Upper lobe of left lung (tissue), 6 donors: ENCODE measurements around the gene GNG7. TPM values are rescaled to one million over a fixed set of nuclear protein-coding genes. Genes with fewer than 3 reads are reported as not detected.
A peak's percentile ranks its signal among the peaks of the same experiment; 100 is the strongest.
"Not testable (repeated sequence)": the region's sequence is repeated elsewhere in the genome, so short reads cannot be mapped to it uniquely, and the experiment has no call there.

Experiments
- ATAC-seq, 2 donors: fragments of 200-7000 bp; cut with Tn5 transposase; one replicate each; pipeline ENCODE4 v1.9.1; 2022; ENCODE audit warnings: mild to moderate bottlenecking in 2 of 2, moderate library complexity in 2 of 2; ENCODE audit not compliant: low FRiP score in 2 of 2
- DNase-seq, 2 donors: peaks; one replicate each; pipeline ENCODE4 v3.0.0-alpha.2; 2019 to 2020
- H3K27ac ChIP-seq, 4 donors: fragments of 200-600 bp; sonication (generic); one replicate each; pipeline ENCODE4 v1.5.1; 2016 to 2019
- H3K27me3 ChIP-seq, 4 donors: fragments of 200-600 bp; sonication (generic); one replicate each; pipeline ENCODE4 v1.5.1; 2017 to 2019
- H3K36me3 ChIP-seq, 4 donors: fragments of 200-600 bp; sonication (generic); one replicate each; pipeline ENCODE4 v1.5.1; 2016 to 2019
- H3K4me1 ChIP-seq, 4 donors: fragments of 200-600 bp; sonication (generic); one replicate each; pipeline ENCODE4 v1.5.1; 2018 to 2019
- H3K4me3 ChIP-seq, 4 donors: fragments of 200-600 bp; sonication (generic); one replicate each; pipeline ENCODE4 v1.5.1; 2017 to 2019; ENCODE audit warnings: mild to moderate bottlenecking in 2 of 4, moderate library complexity in 1 of 4
- H3K9me3 ChIP-seq, 4 donors: fragments of 200-600 bp; sonication (generic); one replicate each; pipeline ENCODE4 v1.5.1; 2018 to 2019
- CTCF ChIP-seq, 6 experiments: fragments of 450-650 bp in 4 of 6; fragments of 200-600 bp in 2 of 6; sonication (generic) in 2 of 6; IDR thresholded peaks; one replicate each; pipeline ENCODE4 v1.5.1; 2016 to 2019; ENCODE audit warnings: antibody characterized with exemption in 6 of 6
- EP300 ChIP-seq, 4 donors: sonication (generic); formaldehyde crosslinking; IDR thresholded peaks; one replicate each; pipeline ENCODE4 v1.5.1; 2017; ENCODE audit warnings: antibody characterized with exemption in 4 of 4, control low read depth in 2 of 4
- POLR2A ChIP-seq, 4 donors: fragments of 450-650 bp; IDR thresholded peaks; one replicate each; pipeline ENCODE4 v1.5.1; 2016 to 2017; ENCODE audit warnings: antibody characterized with exemption in 4 of 4, mild to moderate bottlenecking in 2 of 4
- POLR2AphosphoS5 ChIP-seq, 2 donors: sonication (generic); formaldehyde crosslinking; IDR thresholded peaks; one replicate each; pipeline ENCODE4 v1.5.1; 2017; ENCODE audit warnings: antibody characterized with exemption in 2 of 2
- WGBS, 2 donors: methylation state at CpG; one replicate each; pipeline ENCODE4 v1.1.5; 2017 to 2018; 5-methylcytosine and 5-hydroxymethylcytosine counted together
- total RNA-seq, 6 donors: library from RNA; depleted of rRNA in 4 of 6; stranded (reverse); fragments of >200 nt in 4 of 6; gene quantifications; one replicate each; pipeline versions ENCODE4 v1.1.0 to v1.2.1, GENCODE V29; 2016 to 2021
- donor health status: DM: no; HTN: no; CAD: no; lungs with moderate emphysema.
- donor health status: DM: no; HTN: yes; CAD: no; lungs with severe emphysema.

GNG7 gene
- total RNA-seq, 6 donors from 2014 or later = 3.5 to 7.7 (median 7.1) TPM

DNA sequence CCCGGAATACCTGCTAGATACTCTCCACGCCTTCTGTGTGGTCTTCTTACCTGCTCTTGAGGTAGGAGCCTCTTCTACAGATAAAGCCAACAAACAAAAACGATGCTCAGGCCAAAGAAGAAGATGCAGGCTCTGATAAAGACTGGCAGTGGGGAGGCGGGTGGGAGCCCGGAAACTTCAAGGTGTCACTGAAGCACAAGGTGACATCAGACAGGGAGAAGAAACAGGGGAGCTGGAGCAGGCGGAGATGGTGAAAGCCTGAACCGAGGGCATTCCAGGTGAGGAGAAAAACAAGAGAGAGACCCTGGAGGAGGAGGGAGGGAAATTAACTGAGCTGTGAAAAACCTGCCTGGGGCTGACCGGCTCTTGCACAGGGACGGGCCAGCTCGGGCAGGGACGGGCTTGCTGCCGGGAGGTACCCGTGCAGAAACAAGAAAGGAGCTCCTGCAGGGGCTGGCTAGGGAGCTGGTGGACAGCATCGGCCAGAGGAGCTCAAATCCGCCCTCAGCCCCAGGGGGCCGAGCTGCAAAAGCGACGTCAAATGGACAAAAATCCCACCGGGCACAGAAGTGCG, 19.0 kb downstream of the GNG7 start:
- TF ChIP-seq CTCF (IDR thresholded peaks at IDR 0.05) = no peak
- TF ChIP-seq EP300 (IDR thresholded peaks at IDR 0.05) = no peak
- no peak for TF ChIP-seq POLR2A (IDR thresholded peaks at IDR 0.05)
- no peak for TF ChIP-seq POLR2AphosphoS5 (IDR thresholded peaks at IDR 0.05)
- no peaks in the 10 kb centered on the region for H3K9me3 ChIP-seq
- H3K4me3 ChIP-seq = no peak overlapping the region
- H3K4me1 ChIP-seq = no peaks in the 10 kb centered on the region
- ATAC-seq = no peak
- DNase-seq = no peak
- 85 to 93% methylated on average over 20 of the region's 20 CpGs for WGBS, 2 donors
- no peak overlapping the region for H3K27ac ChIP-seq
- H3K27me3 ChIP-seq = no peaks in the 10 kb centered on the region
- no peaks in the 10 kb centered on the region for H3K36me3 ChIP-seq

- TF ChIP-seq EP300 (IDR thresholded peaks at IDR 0.05) (no peak), POLR2AphosphoS5 (IDR thresholded peaks at IDR 0.05) (no peak), CTCF (IDR thresholded peaks at IDR 0.05) (no peak), POLR2A (IDR thresholded peaks at IDR 0.05) (no peak)
- H3K27me3 ChIP-seq = no peaks in the 10 kb centered on the region
- H3K36me3 ChIP-seq = no peaks in the 10 kb centered on the region
- no peak for DNase-seq
- no peak for ATAC-seq
- no peak overlapping the region for H3K4me3 ChIP-seq
- no peaks in the 10 kb centered on the region for H3K4me1 ChIP-seq
- H3K27ac ChIP-seq = no peak overlapping the region
- 84 to 92% methylated on average over 11 of the region's 11 CpGs for WGBS, 2 donors
- H3K9me3 ChIP-seq = no peaks in the 10 kb centered on the region
These were observed 21.7 kb downstream of the GNG7 start for GRCh38 chr19:2680808-2681207.

- Histone ChIP-seq H3K36me3 (no peaks in the 10 kb centered on the region), H3K4me1 (peaks cover 0 to 5% (median 0%) of the 10 kb centered on the region in 4 donors), H3K27me3 (no peaks in the 10 kb centered on the region), H3K9me3 (no peaks in the 10 kb centered on the region), H3K4me3 (no peak overlapping the region), H3K27ac (no peak overlapping the region)
- TF ChIP-seq EP300 (IDR thresholded peaks at IDR 0.05) (no peak), POLR2AphosphoS5 (IDR thresholded peaks at IDR 0.05) (no peak), CTCF (IDR thresholded peaks at IDR 0.05) (no peak), POLR2A (IDR thresholded peaks at IDR 0.05) (no peak)
- DNase-seq (no peak), ATAC-seq (no peak)
- WGBS, 2 donors = 45 to 80% methylated on average over 2 of the region's 2 CpGs
These were observed 23.1 kb downstream of the GNG7 start for GRCh38 chr19:2679439-2679838.

DNA sequence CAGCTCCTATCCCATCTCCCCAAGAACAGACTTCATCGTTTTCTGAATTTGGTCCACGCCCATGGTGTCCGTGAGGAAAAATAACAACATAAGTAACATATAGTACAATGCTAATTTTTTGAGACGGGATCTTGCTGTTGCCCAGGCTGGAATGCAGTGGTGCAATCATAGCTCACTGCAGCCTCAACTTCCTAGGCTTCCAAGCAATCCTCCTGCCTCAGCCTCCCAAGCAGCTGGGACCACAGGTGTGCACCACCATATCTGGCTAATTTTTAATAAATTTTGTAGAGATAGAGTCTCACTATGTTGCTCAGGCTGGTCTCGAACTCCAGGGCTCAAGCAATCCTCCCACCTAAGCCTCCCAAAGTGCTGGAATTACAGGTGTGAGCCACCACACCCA, 23.5 kb downstream of the GNG7 start:
- not testable (repeated sequence) for H3K9me3 ChIP-seq, DNase-seq, H3K27me3 ChIP-seq, ATAC-seq, H3K4me1 ChIP-seq, H3K27ac ChIP-seq, H3K36me3 ChIP-seq, H3K4me3 ChIP-seq
- WGBS, 2 donors = 75 to 92% methylated on average over 5 of the region's 5 CpGs

GRCh38 chr19:2678044-2678671, 24.3 kb downstream of the GNG7 start:
- Histone ChIP-seq H3K4me1 (peaks cover 0 to 5% (median 0%) of the 10 kb centered on the region in 4 donors), H3K27ac (no peak overlapping the region), H3K4me3 (no peak overlapping the region), H3K27me3 (no peaks in the 10 kb centered on the region), H3K36me3 (no peaks in the 10 kb centered on the region), H3K9me3 (no peaks in the 10 kb centered on the region)
- DNase-seq (no peak), ATAC-seq (peak in 1 of 2 donors; percentile 61)
- TF ChIP-seq CTCF (IDR thresholded peaks at IDR 0.05) (no peak), POLR2A (IDR thresholded peaks at IDR 0.05) (no peak), POLR2AphosphoS5 (IDR thresholded peaks at IDR 0.05) (no peak), EP300 (IDR thresholded peaks at IDR 0.05) (no peak)
- 76 to 80% methylated on average over 6 to 8 of the region's 8 CpGs for WGBS, 2 donors
